Activated CD4-positive, alpha-beta memory T cell treated with anti-CD3 and anti-CD28 coated beads, Interleukin-2, amount 10 ng/mL, durations not matched to agents 7 days and 5 days (primary cell): Measurements from ENCODE around the gene PYGL. TPM values are rescaled to one million over a fixed set of nuclear protein-coding genes. Genes with fewer than 3 reads are reported as not detected.
"Not testable (repeated sequence)": the region's sequence is repeated elsewhere in the genome, so short reads cannot be mapped to it uniquely, and the experiment has no call there.

Experiments used
- CTCF ChIA-PET: fragments of 350-600 bp; sonication (Branson Sonifier 250); formaldehyde crosslinking; loops from one replicate; lab custom pipeline; 2021; ENCODE audit warnings: antibody characterized with exemption, inconsistent platforms; lab: Charles Lee
- POLR2A ChIA-PET: fragments of 350-600 bp; sonication (Branson Sonifier 250); formaldehyde crosslinking; loops from one replicate; lab custom pipeline; 2021; ENCODE audit warnings: antibody characterized with exemption; lab: Charles Lee
- DNase-seq: peaks from one replicate; pipeline ENCODE4 v3.0.0-alpha.2; 2020
- H3K27ac Mint-ChIP-seq: one replicate; pipeline ENCODE4 v1.8.0; 2021; ENCODE audit warnings: mild to moderate bottlenecking, mixed read lengths
- H3K27me3 Mint-ChIP-seq: one replicate; pipeline ENCODE4 v1.8.0; 2021; ENCODE audit warnings: mixed read lengths
- H3K36me3 Mint-ChIP-seq: one replicate; pipeline ENCODE4 v1.8.0; 2021; ENCODE audit warnings: low read depth, mixed read lengths
- H3K4me1 Mint-ChIP-seq: one replicate; pipeline ENCODE4 v1.8.0; 2021; ENCODE audit warnings: mixed read lengths
- H3K4me3 Mint-ChIP-seq: one replicate; pipeline ENCODE4 v1.8.0; 2021; ENCODE audit warnings: mild to moderate bottlenecking, mixed read lengths
- H3K9me3 Mint-ChIP-seq: one replicate; pipeline ENCODE4 v1.8.0; 2021; ENCODE audit warnings: mixed read lengths
- total RNA-seq, 2 experiments: library from RNA; stranded (reverse); gene quantifications; one replicate each; pipeline ENCODE4 v1.2.3, GENCODE V29; 2021

PYGL gene
- total RNA-seq, 2 experiments from 2014 or later: 0.40 to 0.53 TPM

- H3K27me3 Mint-ChIP-seq: peaks cover 27% of the 10 kb centered on the region
- no peak overlapping the region for H3K27ac Mint-ChIP-seq
- H3K36me3 Mint-ChIP-seq: no peaks in the 10 kb centered on the region
- H3K4me1 Mint-ChIP-seq: peaks cover 14% of the 10 kb centered on the region
- CTCF ChIA-PET: no interaction called here
- DNase-seq: no peak
- H3K9me3 Mint-ChIP-seq: no peaks in the 10 kb centered on the region
- H3K4me3 Mint-ChIP-seq: no peak overlapping the region
- POLR2A ChIA-PET: no interaction called here
These were observed 2.1 kb upstream of the PYGL start for GRCh38 chr14:50946234-50946935.

DNA sequence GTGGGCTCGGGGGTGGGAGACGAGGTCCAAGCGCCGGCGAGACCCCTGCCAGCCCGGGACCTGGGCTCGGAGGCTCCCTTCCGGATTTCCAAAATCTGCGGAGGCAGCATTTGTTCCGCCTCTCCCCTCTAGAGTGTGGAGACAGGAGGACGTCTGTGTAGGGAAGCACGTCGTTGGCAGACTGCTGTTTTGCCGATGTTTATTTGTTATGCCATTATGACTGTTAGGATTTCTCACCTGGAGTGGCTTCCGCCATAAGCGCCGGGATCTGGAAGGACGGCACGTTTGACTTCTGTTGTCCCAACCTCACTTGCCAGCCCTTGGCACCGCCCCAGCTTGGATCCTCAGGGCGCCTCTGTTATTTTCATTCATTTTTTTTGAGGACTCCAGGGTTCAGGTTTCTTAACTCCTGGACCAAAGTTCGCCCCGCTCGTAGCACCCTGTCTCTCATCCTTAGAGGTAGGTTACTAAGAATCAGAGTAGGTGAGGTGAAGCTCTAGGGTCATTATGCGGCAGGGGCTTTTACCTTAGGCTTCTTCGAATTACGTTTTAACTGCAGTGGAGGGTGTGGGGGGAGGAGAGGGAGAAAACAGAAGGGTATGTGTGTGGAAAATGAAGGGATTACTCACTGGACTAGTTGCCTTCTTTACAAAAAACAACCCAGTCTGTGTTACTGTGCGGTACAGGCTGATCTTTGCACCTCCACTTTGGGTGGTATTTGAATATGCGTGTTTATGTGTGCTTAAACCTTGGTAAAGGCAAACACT, 547 bp upstream of the PYGL start:
- no peak for DNase-seq
- peak overlapping the region; percentile 71 for H3K4me3 Mint-ChIP-seq
- H3K27me3 Mint-ChIP-seq: peaks cover 34% of the 10 kb centered on the region

GRCh38 chr14:50943261-50943942, 881 bp downstream of the PYGL start:
- CTCF ChIA-PET: no interaction called here
- DNase-seq: no peak
- POLR2A ChIA-PET: no interaction called here
- Mint-ChIP-seq H3K36me3 (no peaks in the 10 kb centered on the region), H3K9me3 (no peaks in the 10 kb centered on the region), H3K4me1 (peaks cover 14% of the 10 kb centered on the region), H3K27ac (no peak overlapping the region), H3K4me3 (peak overlapping the region; percentile 53), H3K27me3 (peaks cover 36% of the 10 kb centered on the region)

More for the DNA sequence above, 547 bp upstream of the PYGL start:
- Mint-ChIP-seq H3K36me3 (no peaks in the 10 kb centered on the region), H3K4me1 (peaks cover 14% of the 10 kb centered on the region), H3K9me3 (no peaks in the 10 kb centered on the region), H3K27ac (no peak overlapping the region)
- POLR2A ChIA-PET: interaction anchor here (1.0 kb wide), 1 partner anchor 8 kb away, joined by 3 read pairs; no protein-coding TSS in a partner anchor
- CTCF ChIA-PET: no interaction called here

GRCh38 chr14:50941638-50942037, 2.6 kb downstream of the PYGL start:
- Mint-ChIP-seq H3K4me1 (peaks cover 14% of the 10 kb centered on the region), H3K27me3 (peaks cover 39% of the 10 kb centered on the region)
- H3K9me3 Mint-ChIP-seq, H3K27ac Mint-ChIP-seq, H3K4me3 Mint-ChIP-seq, CTCF ChIA-PET, POLR2A ChIA-PET, H3K36me3 Mint-ChIP-seq, DNase-seq: not testable (repeated sequence)

DNA sequence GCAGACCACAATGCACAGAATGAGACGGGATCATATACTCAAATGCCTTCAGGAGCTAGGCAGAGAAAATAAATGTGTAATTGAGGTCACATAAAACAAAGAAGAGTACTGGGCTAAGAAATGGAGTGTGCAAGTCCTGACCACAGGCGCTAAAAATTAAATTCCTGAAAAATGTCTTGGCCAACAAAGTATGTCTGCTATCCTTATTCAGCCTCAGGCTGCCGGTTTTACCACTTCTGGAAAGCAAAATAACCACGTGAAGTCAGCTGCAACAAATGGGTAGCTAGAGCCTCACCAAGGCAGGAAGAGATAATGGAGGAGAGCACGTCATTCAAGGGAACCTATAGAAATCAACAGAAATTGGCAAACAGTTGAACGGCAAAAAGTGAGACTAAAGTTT, 3.1 kb downstream of the PYGL start:
- CTCF ChIA-PET: no interaction called here
- no peak overlapping the region for H3K4me3 Mint-ChIP-seq

GRCh38 chr14:50937800-50938199, 6.5 kb downstream of the PYGL start:
- no peak overlapping the region for H3K4me3 Mint-ChIP-seq
- DNase-seq: no peak
- POLR2A ChIA-PET: no interaction called here
- H3K27ac Mint-ChIP-seq: no peak overlapping the region
- peaks cover 27% of the 10 kb centered on the region for H3K27me3 Mint-ChIP-seq
- H3K4me1 Mint-ChIP-seq: no peaks in the 10 kb centered on the region
- CTCF ChIA-PET: no interaction called here
- no peaks in the 10 kb centered on the region for H3K36me3 Mint-ChIP-seq
- H3K9me3 Mint-ChIP-seq: no peaks in the 10 kb centered on the region

More for the DNA sequence above, 3.1 kb downstream of the PYGL start:
- no peak for DNase-seq
- Mint-ChIP-seq H3K9me3 (no peaks in the 10 kb centered on the region), H3K36me3 (no peaks in the 10 kb centered on the region), H3K4me1 (peaks cover 14% of the 10 kb centered on the region), H3K27me3 (peaks cover 39% of the 10 kb centered on the region), H3K27ac (no peak overlapping the region)
- POLR2A ChIA-PET: no interaction called here

GRCh38 chr14:50937325-50937724, 7.0 kb downstream of the PYGL start:
- peaks cover 28% of the 10 kb centered on the region for H3K27me3 Mint-ChIP-seq
- ChIA-PET CTCF (no interaction called here), POLR2A (interaction anchor here (0.8 kb wide), 1 partner anchor 8 kb away, joined by 3 read pairs; no protein-coding TSS in a partner anchor)
- DNase-seq: no peak
- no peaks in the 10 kb centered on the region for H3K36me3 Mint-ChIP-seq
- no peaks in the 10 kb centered on the region for H3K4me1 Mint-ChIP-seq
- H3K27ac Mint-ChIP-seq: no peak overlapping the region
- H3K4me3 Mint-ChIP-seq: no peak overlapping the region
- H3K9me3 Mint-ChIP-seq: no peaks in the 10 kb centered on the region

DNA sequence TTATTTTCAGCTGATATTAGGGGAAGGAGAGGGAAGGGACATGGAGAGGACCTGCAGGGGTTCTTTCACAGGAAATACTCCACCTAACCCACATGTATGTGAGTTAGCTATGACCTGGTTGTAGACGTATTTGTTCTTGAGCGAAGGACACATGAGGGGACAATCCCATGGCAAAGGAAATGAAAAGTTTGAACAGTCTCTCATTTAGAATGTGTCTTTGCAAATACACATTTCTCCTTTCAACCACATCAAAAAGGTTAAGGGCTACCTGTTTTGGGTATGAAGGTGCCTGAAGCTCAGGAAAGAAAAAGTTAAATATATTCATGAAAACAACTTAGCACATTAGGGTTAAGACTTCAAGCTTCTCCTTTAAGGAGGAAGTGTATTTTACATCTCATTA, 7.4 kb downstream of the PYGL start:
- H3K36me3 Mint-ChIP-seq: no peaks in the 10 kb centered on the region
- H3K4me3 Mint-ChIP-seq: no peak overlapping the region
- no peak for DNase-seq
- ChIA-PET CTCF (no interaction called here), POLR2A (interaction anchor here (0.8 kb wide), 1 partner anchor 8 kb away, joined by 3 read pairs; no protein-coding TSS in a partner anchor)
- no peaks in the 10 kb centered on the region for H3K9me3 Mint-ChIP-seq
- no peak overlapping the region for H3K27ac Mint-ChIP-seq
- peaks cover 25% of the 10 kb centered on the region for H3K27me3 Mint-ChIP-seq
- no peaks in the 10 kb centered on the region for H3K4me1 Mint-ChIP-seq

GRCh38 chr14:50936016-50936340, 8.3 kb downstream of the PYGL start:
- Mint-ChIP-seq H3K27me3 (peaks cover 21% of the 10 kb centered on the region), H3K4me1 (no peaks in the 10 kb centered on the region), H3K27ac (no peak overlapping the region), H3K9me3 (no peaks in the 10 kb centered on the region), H3K4me3 (no peak overlapping the region), H3K36me3 (no peaks in the 10 kb centered on the region)
- ChIA-PET POLR2A (no interaction called here), CTCF (no interaction called here)
- DNase-seq: no peak

- DNase-seq: no peak
- H3K9me3 Mint-ChIP-seq: no peaks in the 10 kb centered on the region
- H3K27me3 Mint-ChIP-seq: peaks cover 18% of the 10 kb centered on the region
- H3K27ac Mint-ChIP-seq: no peak overlapping the region
- H3K4me3 Mint-ChIP-seq: no peak overlapping the region
- no peaks in the 10 kb centered on the region for H3K4me1 Mint-ChIP-seq
- POLR2A ChIA-PET: no interaction called here
- CTCF ChIA-PET: no interaction called here
- H3K36me3 Mint-ChIP-seq: no peaks in the 10 kb centered on the region
These were observed 8.9 kb downstream of the PYGL start for GRCh38 chr14:50935126-50936015.

- Mint-ChIP-seq H3K36me3 (no peaks in the 10 kb centered on the region), H3K27me3 (peaks cover 24% of the 10 kb centered on the region), H3K4me1 (no peaks in the 10 kb centered on the region), H3K27ac (no peak overlapping the region), H3K4me3 (no peak overlapping the region), H3K9me3 (no peaks in the 10 kb centered on the region)
- CTCF ChIA-PET: no interaction called here
- POLR2A ChIA-PET: no interaction called here
- DNase-seq: no peak
These were observed 11.4 kb downstream of the PYGL start for GRCh38 chr14:50932592-50933495.

- DNase-seq: no peak
- peaks cover 21% of the 10 kb centered on the region for H3K27me3 Mint-ChIP-seq
- no peaks in the 10 kb centered on the region for H3K4me1 Mint-ChIP-seq
- ChIA-PET CTCF (no interaction called here), POLR2A (no interaction called here)
- no peaks in the 10 kb centered on the region for H3K9me3 Mint-ChIP-seq
- H3K27ac Mint-ChIP-seq: no peak overlapping the region
- H3K36me3 Mint-ChIP-seq: no peaks in the 10 kb centered on the region
- no peak overlapping the region for H3K4me3 Mint-ChIP-seq
These were observed 12.1 kb downstream of the PYGL start for GRCh38 chr14:50932156-50932555.
